Measurements from ENCODE around the gene ZBTB5. TPM values are rescaled to one million over a fixed set of nuclear protein-coding genes. Genes with fewer than 3 reads are reported as not detected.

The ZBTB5 gene
- total and polyA plus RNA-seq, 2 of the 4 experiments (the other 2 are of a cell fraction), result 6.3 to 9.1 TPM

- Histone ChIP-seq H2BK20ac (ENCODE audit: low read depth, low read length) (no peak overlapping the region), H3K79me1 (ENCODE audit: low read depth in 1 of 2, low read length in 2 of 2) (peaks cover 21% of the 10 kb centered on the region in 2 experiments), H4K91ac (ENCODE audit: insufficient read depth, low read depth, low read length) (no peak overlapping the region), H2BK15ac (ENCODE audit: low read depth, low read length) (no peak overlapping the region), H2BK120ac (ENCODE audit: low read depth, low read length) (no peak overlapping the region), H4K20me1 (ENCODE audit: insufficient read depth, low read length) (no peaks in the 10 kb centered on the region; the same call in 1 of the 2 replicates), H2AFZ (replicated peaks; ENCODE audit: low read length, poor library complexity) (no peak overlapping the region), H3K27ac (ENCODE audit: insufficient read depth, low read length) (no peak overlapping the region), H3K9me1 (ENCODE audit: insufficient read depth, low read length) (peaks cover 4% of the 10 kb centered on the region), H3K4me2 (ENCODE audit: low read depth, low read length) (no peak overlapping the region), H3K36me3 (ENCODE audit: control insufficient read depth, insufficient read depth, low read length) (peaks cover 62% of the 10 kb centered on the region), H4K8ac (ENCODE audit: low read depth in 2 of 2, low read length in 2 of 2) (no peak overlapping the region), H2BK5ac (ENCODE audit: low read depth, low read length, poor library complexity, severe bottlenecking) (no peak overlapping the region), H2AK9ac (replicated peaks; ENCODE audit: low read depth, low read length, poor library complexity) (no peak overlapping the region), H3K4me1 (ENCODE audit: control insufficient read depth, insufficient read depth, low read length) (no peaks in the 10 kb centered on the region), H3K23ac (ENCODE audit: low read depth, low read length) (no peak overlapping the region), H3K27me3 (ENCODE audit: control insufficient read depth, insufficient read depth, low read length) (no peaks in the 10 kb centered on the region), H3K18ac (ENCODE audit: low read depth, low read length) (no peak overlapping the region), H3K4me3 (ENCODE audit: insufficient read depth, low read depth, low read length) (no peak overlapping the region), H3K14ac (replicated peaks; ENCODE audit: low read depth, low read length) (no peak overlapping the region), H3K9me3 (ENCODE audit: control insufficient read depth, insufficient read depth, low read length) (no peaks in the 10 kb centered on the region), H3K56ac (ENCODE audit: extremely low read depth, insufficient read depth, low read length) (no peak overlapping the region), H3K4ac (ENCODE audit: low read depth, low read length) (no peak overlapping the region), H2AK5ac (ENCODE audit: low read depth, low read length) (no peak overlapping the region), H3K9ac (ENCODE audit: low read depth, low read length) (no peak overlapping the region), H4K5ac (ENCODE audit: low read depth, low read length) (no peak overlapping the region)
- no peak for ATAC-seq (ENCODE audit: low read depth)
- WGBS, 2 experiments (ENCODE audit: extremely low coverage in 2 of 2, insufficient read length in 1 of 2), result 100% methylated on average over 1 of the region's 4 CpGs; no CpG with 5 or more reads in 1 of the 2 experiments
- ChIA-PET POLR2A (ENCODE audit: unreplicated experiment) (interaction anchor here (0.7 kb wide), 1 partner anchor 16 kb away, joined by 10 read pairs; no protein-coding TSS in a partner anchor), CTCF (interaction anchor here (0.6 kb wide), 1 partner anchor 67 kb away, joined by 3 read pairs; no protein-coding TSS in a partner anchor)
- dilution Hi-C loops (cut with HindIII; ENCODE audit: low sequenced_read_pairs, unreplicated experiment) (no loop called here), in situ Hi-C loops (cut with MboI; ENCODE audit: low sequenced_read_pairs) (loop anchor here (25.0 kb wide), 2 partner anchors 566 to 866 kb away; partner anchors contain the start of gene SHB), intact Hi-C loops (cut with micrococcal nuclease) (no loop called here)
- TF ChIP-seq MXI1 (IDR thresholded peaks at IDR 0.05; ENCODE audit: borderline replicate concordance, low read depth, low read length) (no peak), MAFK (IDR thresholded peaks at IDR 0.05; ENCODE audit: low read depth, low read length) (no peak), NFE2L2 (IDR thresholded peaks at IDR 0.05; ENCODE audit: low read depth, low read length) (no peak), RCOR1 (IDR thresholded peaks at IDR 0.05; ENCODE audit: insufficient replicate concordance, low read length) (no peak)
- TF ChIP-seq, protein P1, sequence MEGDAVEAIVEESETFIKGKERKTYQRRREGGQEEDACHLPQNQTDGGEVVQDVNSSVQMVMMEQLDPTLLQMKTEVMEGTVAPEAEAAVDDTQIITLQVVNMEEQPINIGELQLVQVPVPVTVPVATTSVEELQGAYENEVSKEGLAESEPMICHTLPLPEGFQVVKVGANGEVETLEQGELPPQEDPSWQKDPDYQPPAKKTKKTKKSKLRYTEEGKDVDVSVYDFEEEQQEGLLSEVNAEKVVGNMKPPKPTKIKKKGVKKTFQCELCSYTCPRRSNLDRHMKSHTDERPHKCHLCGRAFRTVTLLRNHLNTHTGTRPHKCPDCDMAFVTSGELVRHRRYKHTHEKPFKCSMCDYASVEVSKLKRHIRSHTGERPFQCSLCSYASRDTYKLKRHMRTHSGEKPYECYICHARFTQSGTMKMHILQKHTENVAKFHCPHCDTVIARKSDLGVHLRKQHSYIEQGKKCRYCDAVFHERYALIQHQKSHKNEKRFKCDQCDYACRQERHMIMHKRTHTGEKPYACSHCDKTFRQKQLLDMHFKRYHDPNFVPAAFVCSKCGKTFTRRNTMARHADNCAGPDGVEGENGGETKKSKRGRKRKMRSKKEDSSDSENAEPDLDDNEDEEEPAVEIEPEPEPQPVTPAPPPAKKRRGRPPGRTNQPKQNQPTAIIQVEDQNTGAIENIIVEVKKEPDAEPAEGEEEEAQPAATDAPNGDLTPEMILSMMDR (conservative IDR thresholded peaks at IDR 0.05; ENCODE audit: low read depth, low read length), result no peak
- DNase-seq, result no peak
- BruUV-seq (replicated peaks), result no TSS peak
Observed at GRCh38 chr9:37496020-37496419, 30.8 kb upstream of the ZBTB5 start.

Measured in IMR-90 (cell line).